IMR-90 (cell line): ENCODE measurements around the gene SLC26A11. TPM values are rescaled to one million over a fixed set of nuclear protein-coding genes. Genes with fewer than 3 reads are reported as not detected.

Source experiments
- ATAC-seq: fragments of 200-7000 bp; cut with Tn5 transposase; 2 replicates; pipeline ENCODE4 v1.9.1; 2020; ENCODE audit warnings: low read depth, mild to moderate bottlenecking, moderate library complexity
- BruUV-seq: library from RNA; stranded (reverse); fragments of 400-500 nt; replicated peaks from 2 replicates; lab custom pipeline; 2021; lab: Mats Ljungman, UMichigan
- CTCF ChIA-PET: fragments of 300-600 bp; formaldehyde crosslinking; extraction: SDS; loops from one replicate; lab custom pipeline; 2021; ENCODE audit warnings: antibody characterized with exemption; lab: Yijun Ruan, JAX
- POLR2A ChIA-PET: fragments of 300-600 bp; sonication (Branson Sonifier 250); formaldehyde crosslinking; loops from one replicate; lab custom pipeline; 2022; ENCODE audit warnings: antibody characterized with exemption; ENCODE audit not compliant: unreplicated experiment; lab: Charles Lee
- DNase-seq: peaks from one replicate; pipeline ENCODE4 v3.0.0; 2013
- H2AFZ ChIP-seq: replicated peaks from 2 replicates; pipeline ENCODE3; 2013; ENCODE audit warnings: low read length, mild to moderate bottlenecking; ENCODE audit not compliant: poor library complexity
- H2AK5ac ChIP-seq: 2 replicates; pipeline ENCODE4 v1.6.1; 2013; ENCODE audit warnings: low read depth, low read length, inconsistent platforms
- H2AK9ac ChIP-seq: replicated peaks from 2 replicates; pipeline ENCODE3; 2013; ENCODE audit warnings: mild to moderate bottlenecking, low read depth, low read length, moderate library complexity; ENCODE audit not compliant: poor library complexity
- H2BK120ac ChIP-seq: 2 replicates; pipeline ENCODE4 v1.6.1; 2013; ENCODE audit warnings: low read depth, low read length, inconsistent platforms
- H2BK15ac ChIP-seq: 3 replicates; pipeline ENCODE4 v1.6.1; 2013; ENCODE audit warnings: low read depth, low read length, inconsistent platforms
- H2BK20ac ChIP-seq: 2 replicates; pipeline ENCODE4 v1.6.1; 2013; ENCODE audit warnings: low read depth, mild to moderate bottlenecking, inconsistent platforms, low read length, moderate library complexity
- H2BK5ac ChIP-seq: 2 replicates; pipeline ENCODE4 v1.6.1; 2013; ENCODE audit warnings: mild to moderate bottlenecking, low read depth, low read length, inconsistent platforms; ENCODE audit not compliant: poor library complexity, severe bottlenecking
- H3K14ac ChIP-seq: replicated peaks from 2 replicates; pipeline ENCODE4 v1.6.1; 2013; ENCODE audit warnings: low read depth, low read length, inconsistent platforms
- H3K18ac ChIP-seq: 2 replicates; pipeline ENCODE4 v1.6.1; 2013; ENCODE audit warnings: low read depth, low read length, control low read depth
- H3K23ac ChIP-seq: 2 replicates; pipeline ENCODE4 v1.6.1; 2013; ENCODE audit warnings: low read depth, low read length, inconsistent platforms
- H3K27ac ChIP-seq: 2 replicates; pipeline ENCODE4 v1.5.1; 2013; ENCODE audit warnings: mild to moderate bottlenecking, control low read depth, low read length; ENCODE audit not compliant: insufficient read depth
- H3K27me3 ChIP-seq: 2 replicates; pipeline ENCODE4 v1.6.1; 2013; ENCODE audit warnings: low read length; ENCODE audit not compliant: control insufficient read depth, insufficient read depth
- H3K36me3 ChIP-seq: 2 replicates; pipeline ENCODE4 v1.6.1; 2013; ENCODE audit warnings: low read length, mixed read lengths; ENCODE audit not compliant: control insufficient read depth, insufficient read depth
- H3K4ac ChIP-seq: 2 replicates; pipeline ENCODE4 v1.6.1; 2013; ENCODE audit warnings: low read depth, low read length, inconsistent platforms
- H3K4me1 ChIP-seq: 2 replicates; pipeline ENCODE4 v1.6.1; 2013; ENCODE audit warnings: low read length, mixed read lengths; ENCODE audit not compliant: control insufficient read depth, insufficient read depth
- H3K4me2 ChIP-seq: 2 replicates; pipeline ENCODE4 v1.6.1; 2013; ENCODE audit warnings: low read depth, mild to moderate bottlenecking, control low read depth, low read length, moderate library complexity
- H3K4me3 ChIP-seq: 2 replicates; pipeline ENCODE4 v1.5.1; 2013; ENCODE audit warnings: low read depth, mild to moderate bottlenecking, control low read depth, low read length, moderate library complexity; ENCODE audit not compliant: insufficient read depth
- H3K56ac ChIP-seq: 2 replicates; pipeline ENCODE4 v1.6.1; 2013; ENCODE audit warnings: low read length, inconsistent platforms; ENCODE audit not compliant: insufficient read depth; ENCODE audit errors: extremely low read depth
- H3K79me1 ChIP-seq, 2 experiments: 2 replicates each; pipeline ENCODE4 v1.6.1; 2013; ENCODE audit warnings: low read length in 2 of 2, inconsistent platforms in 1 of 2, low read depth in 1 of 2
- H3K9ac ChIP-seq: 2 replicates; pipeline ENCODE4 v1.6.1; 2013; ENCODE audit warnings: low read depth, low read length, control low read depth
- H3K9me1 ChIP-seq: 2 replicates; pipeline ENCODE4 v1.6.1; 2013; ENCODE audit warnings: low read length, inconsistent platforms; ENCODE audit not compliant: insufficient read depth
- H3K9me3 ChIP-seq: 2 replicates; pipeline ENCODE4 v1.6.1; 2013; ENCODE audit warnings: low read length; ENCODE audit not compliant: control insufficient read depth, insufficient read depth
- H4K20me1 ChIP-seq: 2 replicates; pipeline ENCODE4 v1.6.1; 2013; ENCODE audit warnings: low read length, inconsistent platforms; ENCODE audit not compliant: insufficient read depth
- H4K5ac ChIP-seq: 2 replicates; pipeline ENCODE4 v1.6.1; 2013; ENCODE audit warnings: mild to moderate bottlenecking, low read depth, low read length, control low read depth
- H4K8ac ChIP-seq, 2 experiments: 2 replicates each; pipeline ENCODE4 v1.6.1; 2013; ENCODE audit warnings: low read depth in 2 of 2, low read length in 2 of 2, control low read depth in 1 of 2, inconsistent platforms in 1 of 2
- H4K91ac ChIP-seq: 2 replicates; pipeline ENCODE4 v1.6.1; 2013; ENCODE audit warnings: low read depth, low read length, inconsistent platforms; ENCODE audit not compliant: insufficient read depth
- BHLHE40 ChIP-seq: fragments of 150-350 bp; IDR thresholded peaks from 2 replicates; pipeline ENCODE4 v1.6.1; 2016; ENCODE audit warnings: mild to moderate bottlenecking, low read depth, low read length
- MAZ ChIP-seq: IDR thresholded peaks from 2 replicates; pipeline ENCODE4 v1.6.1; 2012; ENCODE audit warnings: low read depth, mild to moderate bottlenecking, low read length, improper control_type of control experiment, moderate library complexity, borderline replicate concordance
- WGBS, 2 experiments: methylation state at CpG; one replicate each; pipeline versions ENCODE4 v1.1.5 to v1.1.7; 2013; ENCODE audit warnings: missing lambda C conversion rate in 2 of 2; ENCODE audit not compliant: insufficient read length in 1 of 2; ENCODE audit errors: extremely low coverage in 2 of 2; 5-methylcytosine and 5-hydroxymethylcytosine counted together
- dilution Hi-C: fragments of 300-500 bp; cut with HindIII; formaldehyde crosslinking; loops from one replicate; pipeline ENCODE4 v1.14.3; 2018; ENCODE audit warnings: low sequenced_read_pairs; ENCODE audit not compliant: unreplicated experiment
- in situ Hi-C: fragments of 300-500 bp; cut with MboI; formaldehyde crosslinking; loops from 3 replicates; pipeline ENCODE4 v1.14.3; 2019; ENCODE audit warnings: low sequenced_read_pairs, inconsistent platforms, mixed read lengths
- intact Hi-C: fragments of 100-400 bp; cut with micrococcal nuclease; formaldehyde crosslinking; loops from 2 replicates; pipeline ENCODE4 v1.10.0; 2022
- polyA plus RNA-seq, 3 experiments: library from polyadenylated mRNA; depleted of rRNA; stranded (reverse); fragments of >200 nt; gene quantifications; 2 replicates each; pipeline ENCODE4 v1.2.3, GENCODE V29; 2012; ENCODE audit warnings: low replicate concordance in 1 of 3
- total RNA-seq: library from RNA; depleted of rRNA; stranded (reverse); fragments of >200 nt; gene quantifications from 2 replicates; pipeline ENCODE4 v1.2.3, GENCODE V29; 2012
- TF ChIP-seq, protein P1 (sequence below): fragments of 150-350 bp; IDR thresholded peaks from 2 replicates; pipeline ENCODE4 v1.6.1; 2017; ENCODE audit warnings: mild to moderate bottlenecking, antibody characterized with exemption, low read length, low read depth

The SLC26A11 gene
- total and polyA plus RNA-seq, 2 of the 4 experiments (the other 2 are of a cell fraction): 3.2 to 15.6 TPM

DNA sequence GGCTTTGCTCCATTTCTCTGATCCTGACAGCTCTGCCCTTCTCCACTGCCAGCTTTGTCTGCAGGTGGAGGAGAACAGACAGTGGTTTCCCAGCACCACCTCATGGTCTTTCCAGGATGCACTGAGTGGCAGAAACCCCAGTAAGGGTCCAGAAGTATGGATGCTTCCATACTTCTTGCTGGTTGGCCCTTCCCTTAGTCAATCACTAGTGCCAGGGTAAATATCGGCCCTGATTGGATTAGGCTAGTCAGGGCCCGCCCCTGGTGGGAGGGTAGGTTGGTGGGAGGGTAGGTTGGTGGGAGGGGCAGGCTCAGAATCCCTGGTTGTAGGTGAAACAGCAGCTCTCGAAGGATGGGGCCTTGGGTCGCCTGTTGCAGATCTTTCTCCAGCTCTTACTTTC is 50.6 kb downstream of the SLC26A11 start:
- Histone ChIP-seq H4K20me1 (peaks cover 16% of the 10 kb centered on the region; the same call in 1 of the 2 replicates), H2BK5ac (no peak overlapping the region), H3K4me2 (no peak overlapping the region), H3K14ac (no peak overlapping the region), H2BK20ac (no peak overlapping the region), H2BK120ac (no peak overlapping the region), H3K4me1 (no peaks in the 10 kb centered on the region), H3K4ac (no peak overlapping the region), H4K8ac (no peak overlapping the region; a peak in 1 of 4 replicates), H3K9me1 (peaks cover 13% of the 10 kb centered on the region), H2AK5ac (no peak overlapping the region), H3K18ac (no peak overlapping the region), H2AK9ac (no peak overlapping the region), H3K56ac (no peak overlapping the region), H2AFZ (no peak overlapping the region), H3K27me3 (no peaks in the 10 kb centered on the region), H3K23ac (no peak overlapping the region), H2BK15ac (no peak overlapping the region), H3K36me3 (peaks cover 44% of the 10 kb centered on the region), H3K9me3 (no peaks in the 10 kb centered on the region), H3K27ac (no peak overlapping the region), H3K4me3 (no peak overlapping the region), H3K79me1 (peaks cover 10 to 47% of the 10 kb centered on the region in 2 experiments), H4K91ac (no peak overlapping the region), H3K9ac (no peak overlapping the region), H4K5ac (no peak overlapping the region)
- whole genome bisulfite sequencing, 2 experiments: no CpG with 5 or more reads among the region's 4 CpGs
- ATAC-seq (peak; percentile 85), DNase-seq (no peak)
- dilution Hi-C loops: no loop called here
- TF ChIP-seq, protein P1, sequence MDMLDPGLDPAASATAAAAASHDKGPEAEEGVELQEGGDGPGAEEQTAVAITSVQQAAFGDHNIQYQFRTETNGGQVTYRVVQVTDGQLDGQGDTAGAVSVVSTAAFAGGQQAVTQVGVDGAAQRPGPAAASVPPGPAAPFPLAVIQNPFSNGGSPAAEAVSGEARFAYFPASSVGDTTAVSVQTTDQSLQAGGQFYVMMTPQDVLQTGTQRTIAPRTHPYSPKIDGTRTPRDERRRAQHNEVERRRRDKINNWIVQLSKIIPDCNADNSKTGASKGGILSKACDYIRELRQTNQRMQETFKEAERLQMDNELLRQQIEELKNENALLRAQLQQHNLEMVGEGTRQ: no peak
- TF ChIP-seq BHLHE40 (no peak), MAZ (no peak)
- POLR2A ChIA-PET: no interaction called here
- intact Hi-C loops: no loop called here
- CTCF ChIA-PET: no interaction called here
- no TSS peak for BruUV-seq
- in situ Hi-C loops: no loop called here
